IMR-90 (cell line): Measurements from ENCODE around the gene TEAD2. TPM values are rescaled to one million over a fixed set of nuclear protein-coding genes. Genes with fewer than 3 reads are reported as not detected.

Source experiments
- ATAC-seq: fragments of 200-7000 bp; cut with Tn5 transposase; 2 replicates; pipeline ENCODE4 v1.9.1; 2020; ENCODE audit warnings: low read depth, mild to moderate bottlenecking, moderate library complexity
- BruUV-seq: library from RNA; stranded (reverse); fragments of 400-500 nt; replicated peaks from 2 replicates; lab custom pipeline; 2021; lab: Mats Ljungman, UMichigan
- CTCF ChIA-PET: fragments of 300-600 bp; formaldehyde crosslinking; extraction: SDS; loops from one replicate; lab custom pipeline; 2021; ENCODE audit warnings: antibody characterized with exemption; lab: Yijun Ruan, JAX
- POLR2A ChIA-PET: fragments of 300-600 bp; sonication (Branson Sonifier 250); formaldehyde crosslinking; loops from one replicate; lab custom pipeline; 2022; ENCODE audit warnings: antibody characterized with exemption; ENCODE audit not compliant: unreplicated experiment; lab: Charles Lee
- DNase-seq: peaks from one replicate; pipeline ENCODE4 v3.0.0; 2013
- H2AFZ ChIP-seq: replicated peaks from 2 replicates; pipeline ENCODE3; 2013; ENCODE audit warnings: low read length, mild to moderate bottlenecking; ENCODE audit not compliant: poor library complexity
- H2AK5ac ChIP-seq: 2 replicates; pipeline ENCODE4 v1.6.1; 2013; ENCODE audit warnings: low read depth, low read length, inconsistent platforms
- H2AK9ac ChIP-seq: replicated peaks from 2 replicates; pipeline ENCODE3; 2013; ENCODE audit warnings: mild to moderate bottlenecking, low read depth, low read length, moderate library complexity; ENCODE audit not compliant: poor library complexity
- H2BK120ac ChIP-seq: 2 replicates; pipeline ENCODE4 v1.6.1; 2013; ENCODE audit warnings: low read depth, low read length, inconsistent platforms
- H2BK15ac ChIP-seq: 3 replicates; pipeline ENCODE4 v1.6.1; 2013; ENCODE audit warnings: low read depth, low read length, inconsistent platforms
- H2BK20ac ChIP-seq: 2 replicates; pipeline ENCODE4 v1.6.1; 2013; ENCODE audit warnings: low read depth, mild to moderate bottlenecking, inconsistent platforms, low read length, moderate library complexity
- H2BK5ac ChIP-seq: 2 replicates; pipeline ENCODE4 v1.6.1; 2013; ENCODE audit warnings: mild to moderate bottlenecking, low read depth, low read length, inconsistent platforms; ENCODE audit not compliant: poor library complexity, severe bottlenecking
- H3K14ac ChIP-seq: replicated peaks from 2 replicates; pipeline ENCODE4 v1.6.1; 2013; ENCODE audit warnings: low read depth, low read length, inconsistent platforms
- H3K18ac ChIP-seq: 2 replicates; pipeline ENCODE4 v1.6.1; 2013; ENCODE audit warnings: low read depth, low read length, control low read depth
- H3K23ac ChIP-seq: 2 replicates; pipeline ENCODE4 v1.6.1; 2013; ENCODE audit warnings: low read depth, low read length, inconsistent platforms
- H3K27ac ChIP-seq: 2 replicates; pipeline ENCODE4 v1.5.1; 2013; ENCODE audit warnings: mild to moderate bottlenecking, control low read depth, low read length; ENCODE audit not compliant: insufficient read depth
- H3K27me3 ChIP-seq: 2 replicates; pipeline ENCODE4 v1.6.1; 2013; ENCODE audit warnings: low read length; ENCODE audit not compliant: control insufficient read depth, insufficient read depth
- H3K36me3 ChIP-seq: 2 replicates; pipeline ENCODE4 v1.6.1; 2013; ENCODE audit warnings: low read length, mixed read lengths; ENCODE audit not compliant: control insufficient read depth, insufficient read depth
- H3K4ac ChIP-seq: 2 replicates; pipeline ENCODE4 v1.6.1; 2013; ENCODE audit warnings: low read depth, low read length, inconsistent platforms
- H3K4me1 ChIP-seq: 2 replicates; pipeline ENCODE4 v1.6.1; 2013; ENCODE audit warnings: low read length, mixed read lengths; ENCODE audit not compliant: control insufficient read depth, insufficient read depth
- H3K4me2 ChIP-seq: 2 replicates; pipeline ENCODE4 v1.6.1; 2013; ENCODE audit warnings: low read depth, mild to moderate bottlenecking, control low read depth, low read length, moderate library complexity
- H3K4me3 ChIP-seq: 2 replicates; pipeline ENCODE4 v1.5.1; 2013; ENCODE audit warnings: low read depth, mild to moderate bottlenecking, control low read depth, low read length, moderate library complexity; ENCODE audit not compliant: insufficient read depth
- H3K56ac ChIP-seq: 2 replicates; pipeline ENCODE4 v1.6.1; 2013; ENCODE audit warnings: low read length, inconsistent platforms; ENCODE audit not compliant: insufficient read depth; ENCODE audit errors: extremely low read depth
- H3K79me1 ChIP-seq, 2 experiments: 2 replicates each; pipeline ENCODE4 v1.6.1; 2013; ENCODE audit warnings: low read length in 2 of 2, inconsistent platforms in 1 of 2, low read depth in 1 of 2
- H3K9ac ChIP-seq: 2 replicates; pipeline ENCODE4 v1.6.1; 2013; ENCODE audit warnings: low read depth, low read length, control low read depth
- H3K9me1 ChIP-seq: 2 replicates; pipeline ENCODE4 v1.6.1; 2013; ENCODE audit warnings: low read length, inconsistent platforms; ENCODE audit not compliant: insufficient read depth
- H3K9me3 ChIP-seq: 2 replicates; pipeline ENCODE4 v1.6.1; 2013; ENCODE audit warnings: low read length; ENCODE audit not compliant: control insufficient read depth, insufficient read depth
- H4K20me1 ChIP-seq: 2 replicates; pipeline ENCODE4 v1.6.1; 2013; ENCODE audit warnings: low read length, inconsistent platforms; ENCODE audit not compliant: insufficient read depth
- H4K5ac ChIP-seq: 2 replicates; pipeline ENCODE4 v1.6.1; 2013; ENCODE audit warnings: mild to moderate bottlenecking, low read depth, low read length, control low read depth
- H4K8ac ChIP-seq, 2 experiments: 2 replicates each; pipeline ENCODE4 v1.6.1; 2013; ENCODE audit warnings: low read depth in 2 of 2, low read length in 2 of 2, control low read depth in 1 of 2, inconsistent platforms in 1 of 2
- H4K91ac ChIP-seq: 2 replicates; pipeline ENCODE4 v1.6.1; 2013; ENCODE audit warnings: low read depth, low read length, inconsistent platforms; ENCODE audit not compliant: insufficient read depth
- BHLHE40 ChIP-seq: fragments of 150-350 bp; IDR thresholded peaks from 2 replicates; pipeline ENCODE4 v1.6.1; 2016; ENCODE audit warnings: mild to moderate bottlenecking, low read depth, low read length
- CHD1 ChIP-seq: IDR thresholded peaks from 2 replicates; pipeline ENCODE4 v1.6.1; 2012; ENCODE audit warnings: low read depth, low read length, improper control_type of control experiment
- CTCF ChIP-seq: conservative IDR thresholded peaks from 2 replicates; pipeline ENCODE4 v1.5.1; 2012; ENCODE audit warnings: mild to moderate bottlenecking, low read depth, low read length, improper control_type of control experiment
- FOS ChIP-seq: fragments of 150-350 bp; IDR thresholded peaks from 2 replicates; pipeline ENCODE4 v1.6.1; 2016; ENCODE audit warnings: low read depth, low read length
- MAFK ChIP-seq: IDR thresholded peaks from 2 replicates; pipeline ENCODE4 v1.6.1; 2012; ENCODE audit warnings: low read depth, low read length, improper control_type of control experiment
- MAZ ChIP-seq: IDR thresholded peaks from 2 replicates; pipeline ENCODE4 v1.6.1; 2012; ENCODE audit warnings: low read depth, mild to moderate bottlenecking, low read length, improper control_type of control experiment, moderate library complexity, borderline replicate concordance
- MXI1 ChIP-seq: IDR thresholded peaks from 2 replicates; pipeline ENCODE4 v1.6.1; 2012; ENCODE audit warnings: low read depth, mild to moderate bottlenecking, low read length, moderate library complexity, borderline replicate concordance
- NFE2L2 ChIP-seq: fragments of 150-350 bp; IDR thresholded peaks from 2 replicates; pipeline ENCODE4 v1.6.1; 2016; ENCODE audit warnings: low read depth, mild to moderate bottlenecking, low read length
- POLR2A ChIP-seq: IDR thresholded peaks from 2 replicates; pipeline ENCODE4 v1.6.1; 2012; ENCODE audit warnings: mild to moderate bottlenecking, low read depth, low read length
- RCOR1 ChIP-seq: IDR thresholded peaks from 2 replicates; pipeline ENCODE4 v1.6.1; 2012; ENCODE audit warnings: mild to moderate bottlenecking, low read length, improper control_type of control experiment; ENCODE audit not compliant: insufficient replicate concordance
- RFX5 ChIP-seq: IDR thresholded peaks from 2 replicates; pipeline ENCODE4 v1.8.0; 2012; ENCODE audit warnings: low read depth, mild to moderate bottlenecking, low read length, moderate library complexity
- WGBS, 2 experiments: methylation state at CpG; one replicate each; pipeline versions ENCODE4 v1.1.5 to v1.1.7; 2013; ENCODE audit warnings: missing lambda C conversion rate in 2 of 2; ENCODE audit not compliant: insufficient read length in 1 of 2; ENCODE audit errors: extremely low coverage in 2 of 2; 5-methylcytosine and 5-hydroxymethylcytosine counted together
- dilution Hi-C: fragments of 300-500 bp; cut with HindIII; formaldehyde crosslinking; loops from one replicate; pipeline ENCODE4 v1.14.3; 2018; ENCODE audit warnings: low sequenced_read_pairs; ENCODE audit not compliant: unreplicated experiment
- in situ Hi-C: fragments of 300-500 bp; cut with MboI; formaldehyde crosslinking; loops from 3 replicates; pipeline ENCODE4 v1.14.3; 2019; ENCODE audit warnings: low sequenced_read_pairs, inconsistent platforms, mixed read lengths
- intact Hi-C: fragments of 100-400 bp; cut with micrococcal nuclease; formaldehyde crosslinking; loops from 2 replicates; pipeline ENCODE4 v1.10.0; 2022
- polyA plus RNA-seq, 3 experiments: library from polyadenylated mRNA; depleted of rRNA; stranded (reverse); fragments of >200 nt; gene quantifications; 2 replicates each; pipeline ENCODE4 v1.2.3, GENCODE V29; 2012; ENCODE audit warnings: low replicate concordance in 1 of 3
- total RNA-seq: library from RNA; depleted of rRNA; stranded (reverse); fragments of >200 nt; gene quantifications from 2 replicates; pipeline ENCODE4 v1.2.3, GENCODE V29; 2012
- TF ChIP-seq, protein P1 (sequence below): fragments of 150-350 bp; IDR thresholded peaks from 2 replicates; pipeline ENCODE4 v1.6.1; 2016; ENCODE audit warnings: low read depth, mild to moderate bottlenecking, low read length, moderate library complexity, borderline replicate concordance

TEAD2 gene
- total and polyA plus RNA-seq, 2 of the 4 experiments (the other 2 are of a cell fraction), result 30.8 to 33.6 TPM

DNA sequence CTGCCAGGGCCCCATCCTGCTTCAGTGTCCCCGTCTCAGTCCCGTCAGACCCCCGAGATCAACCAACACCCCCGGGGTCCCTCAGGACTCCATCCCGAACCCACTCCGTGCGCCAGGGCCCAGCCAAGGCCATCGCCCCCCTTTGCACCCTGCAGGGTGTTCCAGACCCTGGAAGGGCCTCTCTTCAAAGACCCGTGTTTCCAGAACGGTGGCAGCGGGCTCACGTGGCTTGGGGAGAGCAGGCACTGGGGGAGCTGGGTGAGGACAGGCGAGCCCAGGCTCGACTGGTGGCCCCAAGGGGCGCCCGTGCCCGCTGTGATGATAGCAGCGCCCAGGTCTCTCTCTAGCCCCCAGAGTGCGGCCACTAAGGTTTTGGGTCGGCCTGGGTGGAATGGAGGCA lies 27.2 kb upstream of the TEAD2 start (continued):
- no peak for TF ChIP-seq RCOR1
- TF ChIP-seq BHLHE40, result no peak
- TF ChIP-seq MAFK, result no peak

- Histone ChIP-seq H2BK120ac (no peak within 1 kb of the TSS), H3K4ac (no peak within 1 kb of the TSS), H3K27ac (no peak within 1 kb of the TSS), H3K4me1 (no peaks in the 10 kb centered on the region), H3K36me3 (no peaks in the 10 kb centered on the region), H2BK5ac (no peak within 1 kb of the TSS), H4K20me1 (no peaks in the 10 kb centered on the region), H2AK5ac (no peak within 1 kb of the TSS), H2BK15ac (no peak within 1 kb of the TSS), H3K56ac (no peak within 1 kb of the TSS), H3K9me3 (no peaks in the 10 kb centered on the region), H4K5ac (no peak within 1 kb of the TSS), H3K18ac (no peak within 1 kb of the TSS), H3K14ac (no peak within 1 kb of the TSS), H3K9ac (no peak within 1 kb of the TSS), H3K4me2 (no peak within 1 kb of the TSS), H3K27me3 (peaks cover 14% of the 10 kb centered on the region), H4K91ac (no peak within 1 kb of the TSS), H2BK20ac (no peak within 1 kb of the TSS), H4K8ac (peak within 1 kb of the TSS in 1 of 2 experiments; percentile 60; a peak in 1 of 4 replicates), H2AFZ (peak within 1 kb of the TSS; percentile 58), H3K23ac (no peak within 1 kb of the TSS), H3K9me1 (no peaks in the 10 kb centered on the region), H2AK9ac (no peak within 1 kb of the TSS), H3K79me1 (no peaks in the 10 kb centered on the region), H3K4me3 (no peak within 1 kb of the TSS)
- in situ Hi-C loops (no loop called here), intact Hi-C loops (no loop called here), dilution Hi-C loops (no loop called here)
- ATAC-seq (peak; percentile 27; the same call in 1 of the 2 replicates), DNase-seq (peak; percentile 8)
- WGBS, 2 experiments, result 49% methylated on average over 11 of the region's 40 CpGs; no CpG with 5 or more reads in 1 of the 2 experiments
- BruUV-seq, result no TSS peak
- POLR2A ChIA-PET, result no interaction called here
- TF ChIP-seq MXI1 (no peak), NFE2L2 (no peak), CTCF (no peak), RCOR1 (no peak), MAZ (no peak), CHD1 (no peak), RFX5 (no peak), BHLHE40 (no peak), POLR2A (no peak), FOS (no peak), MAFK (no peak)
- TF ChIP-seq, protein P1, sequence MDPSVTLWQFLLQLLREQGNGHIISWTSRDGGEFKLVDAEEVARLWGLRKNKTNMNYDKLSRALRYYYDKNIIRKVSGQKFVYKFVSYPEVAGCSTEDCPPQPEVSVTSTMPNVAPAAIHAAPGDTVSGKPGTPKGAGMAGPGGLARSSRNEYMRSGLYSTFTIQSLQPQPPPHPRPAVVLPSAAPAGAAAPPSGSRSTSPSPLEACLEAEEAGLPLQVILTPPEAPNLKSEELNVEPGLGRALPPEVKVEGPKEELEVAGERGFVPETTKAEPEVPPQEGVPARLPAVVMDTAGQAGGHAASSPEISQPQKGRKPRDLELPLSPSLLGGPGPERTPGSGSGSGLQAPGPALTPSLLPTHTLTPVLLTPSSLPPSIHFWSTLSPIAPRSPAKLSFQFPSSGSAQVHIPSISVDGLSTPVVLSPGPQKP, result no peak
- CTCF ChIA-PET, result no interaction called here
Observed at GRCh38 chr19:49387936-49388372, 25.7 kb upstream of the TEAD2 start, which contains the start of gene KASH5. TSS of gene KASH5 (plus strand) at chr19:49388249. CDS start at chr19:49390884, 2,635 bp downstream.
